PC-3 (cell line): Measurements from ENCODE around the gene SECISBP2L.

Experiments
- EZH2 ChIP-seq: fragments of 300-600 bp; sonication (generic); IDR thresholded peaks from one replicate; pipeline ENCODE4 v1.6.1; 2017; ENCODE audit warnings: antibody characterized with exemption, mild to moderate bottlenecking, low read length; ENCODE audit not compliant: unreplicated experiment
- TF ChIP-seq, protein P1 (sequence below): fragments of 300-600 bp; sonication (generic); conservative IDR thresholded peaks from 2 replicates; pipeline ENCODE4 v1.5.1; 2017; ENCODE audit warnings: antibody characterized with exemption, low read depth, mild to moderate bottlenecking, low read length

DNA sequence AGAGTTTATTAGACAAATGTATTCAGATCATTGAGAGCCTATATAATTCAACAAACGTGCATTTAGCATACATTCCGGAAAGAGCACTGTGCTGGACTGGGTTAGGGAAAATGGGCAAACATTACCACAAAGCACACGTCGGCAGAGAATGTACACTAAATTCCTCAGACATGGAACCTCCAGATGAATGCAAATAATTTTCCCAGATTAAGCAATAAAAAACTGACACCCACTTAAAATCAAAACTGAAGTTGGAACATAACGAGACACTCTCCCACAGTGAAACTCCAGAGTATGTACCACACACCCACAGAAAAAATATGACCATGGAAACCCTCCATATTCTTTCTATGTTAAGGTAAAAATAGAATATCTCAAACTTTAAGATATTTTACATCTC, 4.8 kb downstream of the SECISBP2L start:
- TF ChIP-seq EZH2, result no peak
- TF ChIP-seq, protein P1, sequence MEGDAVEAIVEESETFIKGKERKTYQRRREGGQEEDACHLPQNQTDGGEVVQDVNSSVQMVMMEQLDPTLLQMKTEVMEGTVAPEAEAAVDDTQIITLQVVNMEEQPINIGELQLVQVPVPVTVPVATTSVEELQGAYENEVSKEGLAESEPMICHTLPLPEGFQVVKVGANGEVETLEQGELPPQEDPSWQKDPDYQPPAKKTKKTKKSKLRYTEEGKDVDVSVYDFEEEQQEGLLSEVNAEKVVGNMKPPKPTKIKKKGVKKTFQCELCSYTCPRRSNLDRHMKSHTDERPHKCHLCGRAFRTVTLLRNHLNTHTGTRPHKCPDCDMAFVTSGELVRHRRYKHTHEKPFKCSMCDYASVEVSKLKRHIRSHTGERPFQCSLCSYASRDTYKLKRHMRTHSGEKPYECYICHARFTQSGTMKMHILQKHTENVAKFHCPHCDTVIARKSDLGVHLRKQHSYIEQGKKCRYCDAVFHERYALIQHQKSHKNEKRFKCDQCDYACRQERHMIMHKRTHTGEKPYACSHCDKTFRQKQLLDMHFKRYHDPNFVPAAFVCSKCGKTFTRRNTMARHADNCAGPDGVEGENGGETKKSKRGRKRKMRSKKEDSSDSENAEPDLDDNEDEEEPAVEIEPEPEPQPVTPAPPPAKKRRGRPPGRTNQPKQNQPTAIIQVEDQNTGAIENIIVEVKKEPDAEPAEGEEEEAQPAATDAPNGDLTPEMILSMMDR, result no peak
